ENCODE results near the gene CYP27B1.

DNA sequence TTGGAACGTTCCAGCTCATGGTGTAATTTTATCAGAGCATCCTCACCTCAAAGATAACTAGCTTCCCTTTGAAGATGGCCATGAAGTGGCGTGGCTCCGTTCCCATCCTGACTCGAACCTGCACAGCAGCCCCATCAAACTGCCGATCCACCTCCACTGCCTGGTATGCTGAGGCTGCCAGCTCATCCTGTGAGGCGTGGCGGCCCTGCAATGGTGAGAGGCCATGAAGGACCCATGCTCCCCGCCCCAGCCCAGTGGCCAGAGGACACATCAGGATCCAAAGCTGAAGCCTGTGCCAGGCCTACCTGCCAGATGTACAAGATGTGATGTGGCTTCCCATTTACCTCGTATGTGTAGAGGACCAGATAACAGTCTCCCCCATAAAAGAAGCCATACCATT lies 40.4 kb upstream of the CYP27B1 start:
- TF ChIP-seq, protein P1, sequence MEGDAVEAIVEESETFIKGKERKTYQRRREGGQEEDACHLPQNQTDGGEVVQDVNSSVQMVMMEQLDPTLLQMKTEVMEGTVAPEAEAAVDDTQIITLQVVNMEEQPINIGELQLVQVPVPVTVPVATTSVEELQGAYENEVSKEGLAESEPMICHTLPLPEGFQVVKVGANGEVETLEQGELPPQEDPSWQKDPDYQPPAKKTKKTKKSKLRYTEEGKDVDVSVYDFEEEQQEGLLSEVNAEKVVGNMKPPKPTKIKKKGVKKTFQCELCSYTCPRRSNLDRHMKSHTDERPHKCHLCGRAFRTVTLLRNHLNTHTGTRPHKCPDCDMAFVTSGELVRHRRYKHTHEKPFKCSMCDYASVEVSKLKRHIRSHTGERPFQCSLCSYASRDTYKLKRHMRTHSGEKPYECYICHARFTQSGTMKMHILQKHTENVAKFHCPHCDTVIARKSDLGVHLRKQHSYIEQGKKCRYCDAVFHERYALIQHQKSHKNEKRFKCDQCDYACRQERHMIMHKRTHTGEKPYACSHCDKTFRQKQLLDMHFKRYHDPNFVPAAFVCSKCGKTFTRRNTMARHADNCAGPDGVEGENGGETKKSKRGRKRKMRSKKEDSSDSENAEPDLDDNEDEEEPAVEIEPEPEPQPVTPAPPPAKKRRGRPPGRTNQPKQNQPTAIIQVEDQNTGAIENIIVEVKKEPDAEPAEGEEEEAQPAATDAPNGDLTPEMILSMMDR (IDR thresholded peaks at IDR 0.05), result no peak
- TF ChIP-seq POLR2A (IDR thresholded peaks at IDR 0.05), result no peak
